ENCODE measurements around the gene CYP4A22. TPM values are rescaled to one million over a fixed set of nuclear protein-coding genes. Genes with fewer than 3 reads are reported as not detected.
A peak's percentile ranks its signal among the peaks of the same experiment; 100 is the strongest.

CYP4A22 gene
- total and polyA plus RNA-seq, 2 donors (not counting 1 experiment from before 2014, with no cell fraction given) = not detected

DNA sequence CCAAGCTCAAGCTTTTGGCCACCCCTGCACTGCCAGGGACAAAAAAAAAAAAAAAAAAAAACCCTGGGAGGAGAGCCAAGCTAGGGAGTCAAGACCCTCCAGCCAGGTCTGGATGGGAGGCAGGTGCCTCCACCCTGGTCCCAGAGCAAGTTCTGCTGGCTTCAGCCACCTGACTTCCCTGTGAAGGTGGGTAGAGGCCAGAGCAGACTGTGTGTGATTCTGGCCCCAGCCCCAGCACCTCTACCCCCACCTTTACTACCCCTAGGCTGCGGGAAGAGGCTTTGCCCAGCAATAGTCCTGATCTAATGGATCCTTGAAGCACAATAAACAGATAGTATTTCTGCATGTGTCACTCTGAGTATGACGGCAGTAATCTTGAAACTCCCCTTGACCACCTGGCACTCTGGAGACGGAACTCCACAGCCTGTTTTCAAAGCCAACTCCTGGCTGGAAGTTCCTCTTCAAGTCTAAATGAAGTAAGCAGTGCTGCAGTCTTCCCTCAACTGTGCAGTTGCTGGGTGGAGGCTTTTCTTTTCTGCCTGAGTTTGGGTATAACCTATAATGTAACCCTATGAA, 42.8 kb downstream of the CYP4A22 start:
- no peak overlapping the region for H3K27ac ChIP-seq (ENCODE audit: insufficient read depth, low read length)
- H3K4me2 ChIP-seq (ENCODE audit: extremely low read depth, insufficient read depth, low read length) = no peak overlapping the region
- H3K9ac ChIP-seq (ENCODE audit: insufficient read depth, low read length) = no peak overlapping the region
- H3K79me2 ChIP-seq (ENCODE audit: control insufficient read depth, insufficient read depth, low read length) = no peaks in the 10 kb centered on the region
- no peaks in the 10 kb centered on the region for H3K27me3 ChIP-seq (ENCODE audit: control insufficient read depth, insufficient read depth, low read length)
- no peaks in the 10 kb centered on the region for H4K20me1 ChIP-seq (ENCODE audit: control insufficient read depth, extremely low read depth, insufficient read depth, low read length)
- H3K36me3 ChIP-seq (ENCODE audit: control insufficient read depth, insufficient read depth, low read length) = no peaks in the 10 kb centered on the region
- TF ChIP-seq EZH2 (IDR thresholded peaks at IDR 0.05; ENCODE audit: low read length, missing control alignments) = no peak
- TF ChIP-seq, protein P1, sequence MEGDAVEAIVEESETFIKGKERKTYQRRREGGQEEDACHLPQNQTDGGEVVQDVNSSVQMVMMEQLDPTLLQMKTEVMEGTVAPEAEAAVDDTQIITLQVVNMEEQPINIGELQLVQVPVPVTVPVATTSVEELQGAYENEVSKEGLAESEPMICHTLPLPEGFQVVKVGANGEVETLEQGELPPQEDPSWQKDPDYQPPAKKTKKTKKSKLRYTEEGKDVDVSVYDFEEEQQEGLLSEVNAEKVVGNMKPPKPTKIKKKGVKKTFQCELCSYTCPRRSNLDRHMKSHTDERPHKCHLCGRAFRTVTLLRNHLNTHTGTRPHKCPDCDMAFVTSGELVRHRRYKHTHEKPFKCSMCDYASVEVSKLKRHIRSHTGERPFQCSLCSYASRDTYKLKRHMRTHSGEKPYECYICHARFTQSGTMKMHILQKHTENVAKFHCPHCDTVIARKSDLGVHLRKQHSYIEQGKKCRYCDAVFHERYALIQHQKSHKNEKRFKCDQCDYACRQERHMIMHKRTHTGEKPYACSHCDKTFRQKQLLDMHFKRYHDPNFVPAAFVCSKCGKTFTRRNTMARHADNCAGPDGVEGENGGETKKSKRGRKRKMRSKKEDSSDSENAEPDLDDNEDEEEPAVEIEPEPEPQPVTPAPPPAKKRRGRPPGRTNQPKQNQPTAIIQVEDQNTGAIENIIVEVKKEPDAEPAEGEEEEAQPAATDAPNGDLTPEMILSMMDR (conservative IDR thresholded peaks at IDR 0.05 in 1 of 2, IDR thresholded peaks at IDR 0.05 in 1 of 2; ENCODE audit: low read depth in 1 of 2, low read length in 2 of 2) = no peak
- H3K9me3 ChIP-seq (ENCODE audit: control insufficient read depth, insufficient read depth, low read depth, low read length) = no peaks in the 10 kb centered on the region
- H3K4me1 ChIP-seq (ENCODE audit: control insufficient read depth, extremely low read depth, insufficient read depth, low read length) = no peaks in the 10 kb centered on the region
- H3K4me3 ChIP-seq (replicated peaks in 1 of 4; ENCODE audit: control extremely low read depth in 1 of 4, insufficient read depth in 1 of 4, low read depth in 3 of 4, low read length in 4 of 4) = peak overlapping the region in 1 of 4 experiments; percentile 65
- no peak overlapping the region for H2AFZ ChIP-seq (ENCODE audit: low read length)
- DNase-seq (ENCODE audit: low read depth in 2 of 2) = no peak

DNA sequence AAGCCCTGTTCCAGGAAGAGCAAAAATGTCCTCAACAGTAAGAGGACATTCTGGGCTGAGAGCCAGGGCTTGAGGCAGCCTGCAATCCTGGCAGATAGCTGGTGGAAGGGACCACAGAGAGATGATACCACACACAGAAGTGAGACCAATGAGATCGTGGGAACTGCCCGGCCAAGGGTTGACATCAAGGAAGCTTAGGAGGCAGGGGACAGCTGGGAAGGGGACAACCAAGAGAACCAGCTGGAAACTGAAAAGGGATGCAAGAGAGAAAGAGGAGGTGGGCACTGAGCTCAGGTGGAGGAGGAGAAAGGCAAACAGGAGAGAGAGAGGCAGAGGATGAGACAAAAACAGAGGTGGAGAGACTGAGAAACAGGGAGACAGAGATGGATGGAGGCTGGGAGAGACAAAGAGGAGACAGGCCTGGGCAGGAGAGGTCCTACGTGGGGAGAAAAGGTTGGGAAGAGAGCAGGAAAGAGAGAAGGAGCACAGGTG, 43.4 kb downstream of the CYP4A22 start:
- H3K27me3 ChIP-seq (ENCODE audit: control insufficient read depth, insufficient read depth, low read length) = no peaks in the 10 kb centered on the region
- no peak overlapping the region for H2AFZ ChIP-seq (ENCODE audit: low read length)
- H3K36me3 ChIP-seq (ENCODE audit: control insufficient read depth, insufficient read depth, low read length) = no peaks in the 10 kb centered on the region
- no peak overlapping the region for H3K9ac ChIP-seq (ENCODE audit: insufficient read depth, low read length)
- H3K4me3 ChIP-seq (replicated peaks in 1 of 4; ENCODE audit: control extremely low read depth in 1 of 4, insufficient read depth in 1 of 4, low read depth in 3 of 4, low read length in 4 of 4) = no peak overlapping the region
- TF ChIP-seq, protein P1 (conservative IDR thresholded peaks at IDR 0.05 in 1 of 2, IDR thresholded peaks at IDR 0.05 in 1 of 2; ENCODE audit: low read depth in 1 of 2, low read length in 2 of 2) = no peak
- no peak for TF ChIP-seq EZH2 (IDR thresholded peaks at IDR 0.05; ENCODE audit: low read length, missing control alignments)
- H3K9me3 ChIP-seq (ENCODE audit: control insufficient read depth, insufficient read depth, low read depth, low read length) = no peaks in the 10 kb centered on the region
- DNase-seq (ENCODE audit: low read depth in 2 of 2) = no peak
- no peaks in the 10 kb centered on the region for H3K4me1 ChIP-seq (ENCODE audit: control insufficient read depth, extremely low read depth, insufficient read depth, low read length)
- no peaks in the 10 kb centered on the region for H3K79me2 ChIP-seq (ENCODE audit: control insufficient read depth, insufficient read depth, low read length)
- no peaks in the 10 kb centered on the region for H4K20me1 ChIP-seq (ENCODE audit: control insufficient read depth, extremely low read depth, insufficient read depth, low read length)
- H3K4me2 ChIP-seq (ENCODE audit: extremely low read depth, insufficient read depth, low read length) = no peak overlapping the region
- H3K27ac ChIP-seq (ENCODE audit: insufficient read depth, low read length) = no peak overlapping the region

DNA sequence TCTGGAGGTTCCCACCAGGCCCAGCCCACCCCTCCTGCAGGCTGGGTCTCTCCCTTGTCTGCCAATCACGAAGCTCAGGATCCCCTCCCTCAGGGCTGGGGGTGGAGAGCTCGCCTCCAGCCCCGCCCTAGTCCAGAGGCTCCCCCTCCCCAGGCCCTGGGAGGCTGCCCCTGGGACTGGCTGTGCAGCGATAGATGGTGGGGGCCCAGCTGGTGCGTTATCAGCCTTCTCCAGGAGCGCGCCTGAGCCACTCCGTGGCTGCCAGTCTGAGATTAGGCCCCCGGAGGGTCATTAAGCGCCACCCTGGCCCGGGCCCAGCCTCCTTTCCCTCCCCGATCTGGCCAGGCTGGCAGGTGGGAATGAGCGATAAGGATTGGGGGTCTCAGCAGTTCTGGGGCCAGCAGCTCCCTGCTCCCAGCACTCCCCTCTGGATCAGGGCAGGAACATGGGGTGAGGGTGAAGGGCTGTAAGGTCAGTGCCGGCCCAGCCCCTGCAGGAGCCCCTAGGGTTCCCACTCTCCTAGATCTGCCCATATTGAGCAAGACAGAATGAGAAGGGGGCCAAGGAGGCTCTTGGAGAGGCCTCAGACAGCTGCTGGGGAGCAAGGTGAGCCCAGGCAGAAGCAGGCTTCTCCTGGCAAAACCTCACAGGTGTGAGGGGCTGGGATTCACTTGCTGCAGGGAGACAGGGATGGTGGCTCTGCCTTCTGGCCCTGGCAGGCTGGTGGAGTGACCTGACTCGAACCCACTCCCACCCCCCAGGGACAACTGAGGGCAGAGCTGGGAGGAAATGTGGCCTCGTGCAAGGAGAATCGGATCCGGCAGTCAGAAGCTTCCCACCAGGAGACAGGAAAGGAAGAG, 44.1 kb downstream of the CYP4A22 start:
- Histone ChIP-seq H2AFZ (ENCODE audit: low read length) (no peak overlapping the region), H3K9ac (ENCODE audit: insufficient read depth, low read length) (no peak overlapping the region), H3K4me1 (ENCODE audit: control insufficient read depth, extremely low read depth, insufficient read depth, low read length) (no peaks in the 10 kb centered on the region), H3K27me3 (ENCODE audit: control insufficient read depth, insufficient read depth, low read length) (no peaks in the 10 kb centered on the region), H3K79me2 (ENCODE audit: control insufficient read depth, insufficient read depth, low read length) (no peaks in the 10 kb centered on the region), H3K4me3 (replicated peaks in 1 of 4; ENCODE audit: control extremely low read depth in 1 of 4, insufficient read depth in 1 of 4, low read depth in 3 of 4, low read length in 4 of 4) (no peak overlapping the region), H3K9me3 (ENCODE audit: control insufficient read depth, insufficient read depth, low read depth, low read length) (no peaks in the 10 kb centered on the region), H4K20me1 (ENCODE audit: control insufficient read depth, extremely low read depth, insufficient read depth, low read length) (no peaks in the 10 kb centered on the region), H3K36me3 (ENCODE audit: control insufficient read depth, insufficient read depth, low read length) (no peaks in the 10 kb centered on the region), H3K4me2 (ENCODE audit: extremely low read depth, insufficient read depth, low read length) (no peak overlapping the region), H3K27ac (ENCODE audit: insufficient read depth, low read length) (no peak overlapping the region)
- DNase-seq (ENCODE audit: low read depth in 2 of 2) = no peak
- TF ChIP-seq, protein P1 (conservative IDR thresholded peaks at IDR 0.05 in 1 of 2, IDR thresholded peaks at IDR 0.05 in 1 of 2; ENCODE audit: low read depth in 1 of 2, low read length in 2 of 2) = no peak
- TF ChIP-seq EZH2 (IDR thresholded peaks at IDR 0.05; ENCODE audit: low read length, missing control alignments) = no peak

Measured in fibroblast of lung (primary cell).